Measurements from ENCODE around the gene CCDC30. TPM values are rescaled to one million over a fixed set of nuclear protein-coding genes. Genes with fewer than 3 reads are reported as not detected.

CCDC30 gene
- total and polyA plus RNA-seq, 9 of the 15 experiments (the other 6 are each of a cell fraction or from before 2014, with no cell fraction given): 0.05 to 0.91 (median 0.24) TPM

- TF ChIP-seq, protein P1, sequence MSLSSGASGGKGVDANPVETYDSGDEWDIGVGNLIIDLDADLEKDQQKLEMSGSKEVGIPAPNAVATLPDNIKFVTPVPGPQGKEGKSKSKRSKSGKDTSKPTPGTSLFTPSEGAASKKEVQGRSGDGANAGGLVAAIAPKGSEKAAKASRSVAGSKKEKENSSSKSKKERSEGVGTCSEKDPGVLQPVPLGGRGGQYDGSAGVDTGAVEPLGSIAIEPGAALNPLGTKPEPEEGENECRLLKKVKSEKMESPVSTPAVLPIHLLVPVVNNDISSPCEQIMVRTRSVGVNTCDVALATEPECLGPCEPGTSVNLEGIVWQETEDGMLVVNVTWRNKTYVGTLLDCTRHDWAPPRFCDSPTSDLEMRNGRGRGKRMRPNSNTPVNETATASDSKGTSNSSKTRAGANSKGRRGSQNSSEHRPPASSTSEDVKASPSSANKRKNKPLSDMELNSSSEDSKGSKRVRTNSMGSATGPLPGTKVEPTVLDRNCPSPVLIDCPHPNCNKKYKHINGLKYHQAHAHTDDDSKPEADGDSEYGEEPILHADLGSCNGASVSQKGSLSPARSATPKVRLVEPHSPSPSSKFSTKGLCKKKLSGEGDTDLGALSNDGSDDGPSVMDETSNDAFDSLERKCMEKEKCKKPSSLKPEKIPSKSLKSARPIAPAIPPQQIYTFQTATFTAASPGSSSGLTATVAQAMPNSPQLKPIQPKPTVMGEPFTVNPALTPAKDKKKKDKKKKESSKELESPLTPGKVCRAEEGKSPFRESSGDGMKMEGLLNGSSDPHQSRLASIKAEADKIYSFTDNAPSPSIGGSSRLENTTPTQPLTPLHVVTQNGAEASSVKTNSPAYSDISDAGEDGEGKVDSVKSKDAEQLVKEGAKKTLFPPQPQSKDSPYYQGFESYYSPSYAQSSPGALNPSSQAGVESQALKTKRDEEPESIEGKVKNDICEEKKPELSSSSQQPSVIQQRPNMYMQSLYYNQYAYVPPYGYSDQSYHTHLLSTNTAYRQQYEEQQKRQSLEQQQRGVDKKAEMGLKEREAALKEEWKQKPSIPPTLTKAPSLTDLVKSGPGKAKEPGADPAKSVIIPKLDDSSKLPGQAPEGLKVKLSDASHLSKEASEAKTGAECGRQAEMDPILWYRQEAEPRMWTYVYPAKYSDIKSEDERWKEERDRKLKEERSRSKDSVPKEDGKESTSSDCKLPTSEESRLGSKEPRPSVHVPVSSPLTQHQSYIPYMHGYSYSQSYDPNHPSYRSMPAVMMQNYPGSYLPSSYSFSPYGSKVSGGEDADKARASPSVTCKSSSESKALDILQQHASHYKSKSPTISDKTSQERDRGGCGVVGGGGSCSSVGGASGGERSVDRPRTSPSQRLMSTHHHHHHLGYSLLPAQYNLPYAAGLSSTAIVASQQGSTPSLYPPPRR (CRISPR knock-in tag; IDR thresholded peaks at IDR 0.05; ENCODE audit: borderline replicate concordance): peak; percentile 76; the same call in 1 of the 2 replicates
- TF ChIP-seq MYBL2 (IDR thresholded peaks at IDR 0.05; ENCODE audit: low read depth) (no peak), MYBL2 (CRISPR knock-in tag; IDR thresholded peaks at IDR 0.05; ENCODE audit: borderline replicate concordance) (no peak), ZFPM2 (CRISPR knock-in tag; IDR thresholded peaks at IDR 0.05) (0 out of 2 replicates have a peak, but pooled peaks have one; percentile 12), SP2 (IDR thresholded peaks at IDR 0.05; ENCODE audit: extremely low read depth, low read depth, low read length, poor library complexity, severe bottlenecking) (peak; percentile 19), BCOR (IDR thresholded peaks at IDR 0.05) (peak; percentile 53), ZFP91 (CRISPR knock-in tag; IDR thresholded peaks at IDR 0.05) (no peak), HNRNPUL1 (IDR thresholded peaks at IDR 0.05; ENCODE audit: low read length) (no peak), ZNF584 (CRISPR knock-in tag; IDR thresholded peaks at IDR 0.05; ENCODE audit: low read depth) (no peak; the same call in 1 of the 2 replicates), PTRF (tag; IDR thresholded peaks at IDR 0.05) (no peak), BMI1 (IDR thresholded peaks at IDR 0.05; ENCODE audit: low read length) (0 out of 2 replicates have a peak, but pooled peaks have one; percentile 22), PHB (CRISPR knock-in tag; IDR thresholded peaks at IDR 0.05) (0 out of 2 replicates have a peak, but pooled peaks have one; percentile 20), YBX1 (IDR thresholded peaks at IDR 0.05) (no peak), PML (IDR thresholded peaks at IDR 0.05; ENCODE audit: low read length) (peak; percentile 78), EGR1 (conservative IDR thresholded peaks at IDR 0.05) (peak; percentile 84), RBM39 (optimal IDR thresholded peaks at IDR 0.05; ENCODE audit: low read depth, low read length) (peak; percentile 37), C11orf30 (IDR thresholded peaks at IDR 0.05; ENCODE audit: low read depth) (peak; percentile 96)
- TF ChIP-seq, protein P2, sequence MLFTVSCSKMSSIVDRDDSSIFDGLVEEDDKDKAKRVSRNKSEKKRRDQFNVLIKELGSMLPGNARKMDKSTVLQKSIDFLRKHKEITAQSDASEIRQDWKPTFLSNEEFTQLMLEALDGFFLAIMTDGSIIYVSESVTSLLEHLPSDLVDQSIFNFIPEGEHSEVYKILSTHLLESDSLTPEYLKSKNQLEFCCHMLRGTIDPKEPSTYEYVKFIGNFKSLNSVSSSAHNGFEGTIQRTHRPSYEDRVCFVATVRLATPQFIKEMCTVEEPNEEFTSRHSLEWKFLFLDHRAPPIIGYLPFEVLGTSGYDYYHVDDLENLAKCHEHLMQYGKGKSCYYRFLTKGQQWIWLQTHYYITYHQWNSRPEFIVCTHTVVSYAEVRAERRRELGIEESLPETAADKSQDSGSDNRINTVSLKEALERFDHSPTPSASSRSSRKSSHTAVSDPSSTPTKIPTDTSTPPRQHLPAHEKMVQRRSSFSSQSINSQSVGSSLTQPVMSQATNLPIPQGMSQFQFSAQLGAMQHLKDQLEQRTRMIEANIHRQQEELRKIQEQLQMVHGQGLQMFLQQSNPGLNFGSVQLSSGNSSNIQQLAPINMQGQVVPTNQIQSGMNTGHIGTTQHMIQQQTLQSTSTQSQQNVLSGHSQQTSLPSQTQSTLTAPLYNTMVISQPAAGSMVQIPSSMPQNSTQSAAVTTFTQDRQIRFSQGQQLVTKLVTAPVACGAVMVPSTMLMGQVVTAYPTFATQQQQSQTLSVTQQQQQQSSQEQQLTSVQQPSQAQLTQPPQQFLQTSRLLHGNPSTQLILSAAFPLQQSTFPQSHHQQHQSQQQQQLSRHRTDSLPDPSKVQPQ (CRISPR knock-in tag; IDR thresholded peaks at IDR 0.05; ENCODE audit: borderline replicate concordance): peak; percentile 65; the same call in 1 of the 2 replicates
- TF ChIP-seq, protein P3, sequence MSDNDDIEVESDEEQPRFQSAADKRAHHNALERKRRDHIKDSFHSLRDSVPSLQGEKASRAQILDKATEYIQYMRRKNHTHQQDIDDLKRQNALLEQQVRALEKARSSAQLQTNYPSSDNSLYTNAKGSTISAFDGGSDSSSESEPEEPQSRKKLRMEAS (CRISPR knock-in tag; IDR thresholded peaks at IDR 0.05): peak; percentile 97
Observed at GRCh38 chr1:42657981-42658876, 195.1 kb downstream of the CCDC30 start, which contains the start of gene PPIH (continued).
